BLaER1 treated with 17β-estradiol and CSF1 and Interleukin-3, amounts not matched to agents 10 nM and 100 nM (cell line): ENCODE data around the gene TXNDC2.

Experiments used
- H3K27ac ChIP-seq, 11 experiments: shearing (Covaris generic); formaldehyde crosslinking; 2 replicates each; pipeline ENCODE4 v1.8.1; 2022
- H3K27me3 ChIP-seq, 11 experiments: shearing (Covaris generic); formaldehyde crosslinking; 2 replicates each; pipeline ENCODE4 v1.8.1; 2022
- H3K36me3 ChIP-seq, 11 experiments: shearing (Covaris generic); formaldehyde crosslinking; 2 replicates each; pipeline ENCODE4 v1.8.1; 2022
- H3K4me1 ChIP-seq, 10 experiments: shearing (Covaris generic); formaldehyde crosslinking; 2 replicates each; pipeline ENCODE4 v1.8.1; 2022
- H3K4me2 ChIP-seq, 11 experiments: shearing (Covaris generic); formaldehyde crosslinking; 2 replicates each; pipeline ENCODE4 v1.8.1; 2022
- H3K4me3 ChIP-seq, 10 experiments: shearing (Covaris generic); formaldehyde crosslinking; 2 replicates each; pipeline ENCODE4 v1.8.1; 2022
- H3K9ac ChIP-seq, 11 experiments: shearing (Covaris generic); formaldehyde crosslinking; 2 replicates each; pipeline ENCODE4 v1.8.1; 2022
- H3K9me3 ChIP-seq, 11 experiments: shearing (Covaris generic); formaldehyde crosslinking; replicated peaks in 1 of 11; 2 replicates each; pipeline ENCODE4 v1.8.1; 2022
- H4K20me1 ChIP-seq, 11 experiments: shearing (Covaris generic); formaldehyde crosslinking; 2 replicates each; pipeline ENCODE4 v1.8.1; 2022
- Cebpa-rat ChIP-seq, 11 experiments: shearing (Covaris generic); IDR thresholded peaks; 2 replicates each; pipeline ENCODE4 v1.8.1; 2022

The TXNDC2 gene

GRCh38 chr18:9933865-9934264, 48.1 kb downstream of the TXNDC2 start:
- TF ChIP-seq Cebpa-rat (IDR thresholded peaks at IDR 0.05): no peak
- Histone ChIP-seq H4K20me1 (peaks cover 63 to 100% (median 88%) of the 10 kb centered on the region in 11 experiments), H3K36me3 (peaks cover 62 to 80% (median 74%) of the 10 kb centered on the region in 11 experiments), H3K27ac (no peak overlapping the region), H3K4me2 (no peak overlapping the region), H3K4me1 (peaks cover 0 to 44% (median 4%) of the 10 kb centered on the region in 10 experiments; a peak in 13 of 20 replicates), H3K4me3 (no peak overlapping the region), H3K9me3 (no peaks in the 10 kb centered on the region), H3K9ac (no peak overlapping the region), H3K27me3 (no peaks in the 10 kb centered on the region)

DNA sequence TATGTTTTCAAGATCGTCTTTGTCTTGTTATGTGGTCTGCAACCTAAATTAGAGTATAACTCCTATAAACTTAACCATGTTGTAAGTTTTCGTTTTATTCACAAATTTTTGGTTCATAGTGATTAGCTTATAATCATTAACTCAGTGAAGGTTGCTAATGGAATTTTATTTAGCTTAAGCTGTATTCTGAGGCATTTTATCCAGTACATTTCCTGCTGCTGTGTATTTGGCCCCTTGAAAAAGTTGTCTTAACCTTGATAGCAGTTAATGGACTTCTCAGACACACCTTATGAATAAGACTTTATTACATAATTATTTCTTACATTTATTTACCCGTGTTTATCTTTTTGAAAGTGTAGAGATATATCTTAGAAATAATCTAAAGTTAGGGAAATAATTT, 48.5 kb downstream of the TXNDC2 start:
- Histone ChIP-seq H3K36me3 (peaks cover 66 to 84% (median 78%) of the 10 kb centered on the region in 11 experiments), H3K4me2 (no peak overlapping the region), H3K4me3 (no peak overlapping the region), H3K27me3 (no peaks in the 10 kb centered on the region), H3K4me1 (peaks cover 0 to 40% (median under 1%) of the 10 kb centered on the region in 10 experiments; a peak in 9 of 20 replicates), H3K9me3 (no peaks in the 10 kb centered on the region), H3K27ac (no peak overlapping the region), H4K20me1 (peaks cover 59 to 100% (median 87%) of the 10 kb centered on the region in 11 experiments), H3K9ac (no peak overlapping the region)
- TF ChIP-seq Cebpa-rat (IDR thresholded peaks at IDR 0.05): no peak
